ENCODE data around the gene RAB17. TPM values are rescaled to one million over a fixed set of nuclear protein-coding genes. Genes with fewer than 3 reads are reported as not detected.
"Not testable (repeated sequence)": the region's sequence is repeated elsewhere in the genome, so short reads cannot be mapped to it uniquely, and the experiment has no call there.

Gene RAB17
- total RNA-seq, 1 experiment from 2014 or later = 1.8 TPM

- peak; percentile 29 for DNase-seq (ENCODE audit: low read depth)
Measured at GRCh38 chr2:237600205-237600846, 9.8 kb upstream of the RAB17 start.

GRCh38 chr2:237599465-237600110 is 9.1 kb upstream of the RAB17 start:
- DNase-seq (ENCODE audit: low read depth) = no peak

- no peak for DNase-seq (ENCODE audit: low read depth)
Measured at GRCh38 chr2:237598468-237599208, 8.1 kb upstream of the RAB17 start.

- no peak for DNase-seq (ENCODE audit: low read depth)
Measured at GRCh38 chr2:237597196-237598145, 6.9 kb upstream of the RAB17 start.

- DNase-seq (ENCODE audit: low read depth) = no peak
Measured at GRCh38 chr2:237596520-237597195, 6.1 kb upstream of the RAB17 start.

GRCh38 chr2:237595829-237596519 is 5.4 kb upstream of the RAB17 start:
- DNase-seq (ENCODE audit: low read depth) = not testable (repeated sequence)

- DNase-seq (ENCODE audit: low read depth) = peak; percentile 40
Measured at GRCh38 chr2:237594514-237594871, 4.0 kb upstream of the RAB17 start.

- no peak for DNase-seq (ENCODE audit: low read depth)
Measured at GRCh38 chr2:237593596-237594320, 3.2 kb upstream of the RAB17 start.

- no peak for DNase-seq (ENCODE audit: low read depth)
Measured at GRCh38 chr2:237593036-237593435, 2.5 kb upstream of the RAB17 start.

GRCh38 chr2:237592425-237592980 is 2.0 kb upstream of the RAB17 start:
- DNase-seq (ENCODE audit: low read depth) = no peak

GRCh38 chr2:237591141-237591881 is 777 bp upstream of the RAB17 start:
- DNase-seq (ENCODE audit: low read depth) = no peak

- no peak for DNase-seq (ENCODE audit: low read depth)
Measured at GRCh38 chr2:237588044-237588696, 2.4 kb downstream of the RAB17 start.

- no peak for DNase-seq (ENCODE audit: low read depth)
Measured at GRCh38 chr2:237585590-237586221, 4.8 kb downstream of the RAB17 start.

- DNase-seq (ENCODE audit: low read depth) = no peak
Measured at GRCh38 chr2:237583385-237584295, 6.9 kb downstream of the RAB17 start.

GRCh38 chr2:237581751-237582746 is 8.5 kb downstream of the RAB17 start:
- peak; percentile 71 for DNase-seq (ENCODE audit: low read depth)

- DNase-seq (ENCODE audit: low read depth) = no peak
Measured at GRCh38 chr2:237581326-237581725, 9.2 kb downstream of the RAB17 start.

Data from M059J (cell line).